Adrenal gland (tissue), 5 donors: Measurements from ENCODE around the gene BOLA2B.
"Not testable (repeated sequence)": the region's sequence is repeated elsewhere in the genome, so short reads cannot be mapped to it uniquely, and the experiment has no call there.

Experiments
- CTCF ChIP-seq, 6 experiments: fragments of 450-650 bp in 4 of 6; fragments of 200-600 bp in 2 of 6; sonication (generic) in 1 of 6; IDR thresholded peaks; 1 replicate in 5 of 6; 2 replicates in 1 of 6; pipeline versions ENCODE4 v1.5.1 to v1.8.0; 2016 to 2021; ENCODE audit warnings: antibody characterized with exemption in 6 of 6, mild to moderate bottlenecking in 2 of 6, moderate library complexity in 1 of 6
- POLR2A ChIP-seq, 2 donors: fragments of 450-650 bp; IDR thresholded peaks; one replicate each; pipeline ENCODE4 v1.6.1; 2017; ENCODE audit warnings: antibody characterized with exemption in 2 of 2, mild to moderate bottlenecking in 2 of 2, moderate library complexity in 1 of 2
- donor health status: DM: no; HTN: no; CAD: no.

GRCh38 chr16:30170145-30170544, 23.3 kb downstream of the BOLA2B start:
- not testable (repeated sequence) for TF ChIP-seq CTCF, POLR2A (IDR thresholded peaks at IDR 0.05)
